SU-DHL-6 (cell line): ENCODE data around the gene LAMA1.

Experiments used
- H2AFZ ChIP-seq: fragments of 200-600 bp; sonication (generic); 2 replicates; pipeline ENCODE4 v1.6.1; 2014; ENCODE audit warnings: low read depth, mild to moderate bottlenecking, moderate library complexity, mixed read lengths, antibody characterized with exemption, low read length; ENCODE audit not compliant: severe bottlenecking
- H3F3A ChIP-seq: fragments of 200-600 bp; shearing (Covaris generic); 2 replicates; pipeline ENCODE4 v1.6.0; 2016; ENCODE audit warnings: antibody characterized with exemption, mild to moderate bottlenecking; ENCODE audit not compliant: insufficient read depth
- H3K27ac ChIP-seq: fragments of 200-600 bp; sonication (generic); 2 replicates; pipeline ENCODE4 v1.5.1; 2016; ENCODE audit warnings: low read depth, mild to moderate bottlenecking, low read length, moderate library complexity, mixed read lengths
- H3K27me3 ChIP-seq: fragments of 200-600 bp; sonication (generic), shearing (Covaris generic); 2 replicates; pipeline ENCODE4 v1.6.0; 2014; ENCODE audit warnings: mild to moderate bottlenecking, low read length
- H3K36me3 ChIP-seq: fragments of 200-600 bp; sonication (generic); 2 replicates; pipeline ENCODE4 v1.6.1; 2014; ENCODE audit warnings: mild to moderate bottlenecking, low read length, mixed read lengths
- H3K4me2 ChIP-seq: fragments of 300-600, 200-600 bp; shearing (Covaris generic), sonication (generic); 2 replicates; pipeline ENCODE4 v1.6.0; 2014; ENCODE audit warnings: low read length, low read depth, mild to moderate bottlenecking; ENCODE audit not compliant: poor library complexity, severe bottlenecking
- H3K4me3 ChIP-seq: fragments of 200-600 bp; sonication (generic); 2 replicates; pipeline ENCODE4 v1.5.1; 2014; ENCODE audit warnings: antibody characterized with exemption, low read length, mild to moderate bottlenecking, mixed read lengths; ENCODE audit not compliant: insufficient read depth, poor library complexity, severe bottlenecking
- H3K79me2 ChIP-seq: fragments of 200-600 bp; sonication (generic); 2 replicates; pipeline ENCODE4 v1.6.1; 2014; ENCODE audit warnings: mild to moderate bottlenecking, low read length, moderate library complexity; ENCODE audit not compliant: insufficient read depth
- H3K9ac ChIP-seq: fragments of 200-600 bp; sonication (generic); 2 replicates; pipeline ENCODE4 v1.7.0; 2014; ENCODE audit warnings: mild to moderate bottlenecking, low read length
- H3K9me2 ChIP-seq: fragments of 200-600 bp; sonication (generic); replicated peaks from 2 replicates; pipeline ENCODE4 v1.6.1; 2014; ENCODE audit warnings: low read length; ENCODE audit not compliant: insufficient read depth
- H3K9me3 ChIP-seq: fragments of 200-600 bp; sonication (generic); 2 replicates; pipeline ENCODE4 v1.6.1; 2014; ENCODE audit warnings: low read length, mixed read lengths; ENCODE audit not compliant: insufficient read depth
- H4K20me1 ChIP-seq: fragments of 200-600 bp; sonication (generic); 2 replicates; pipeline ENCODE4 v1.6.1; 2014; ENCODE audit warnings: low read depth, mild to moderate bottlenecking, antibody characterized with exemption, low read length, moderate library complexity, mixed read lengths
- CTCF ChIP-seq: fragments of 200-600 bp; sonication (generic); IDR thresholded peaks from one replicate; pipeline ENCODE4 v1.5.1; 2017; ENCODE audit warnings: antibody characterized with exemption, mild to moderate bottlenecking, low read length, moderate library complexity; ENCODE audit not compliant: insufficient read depth, poor library complexity, severe bottlenecking
- EZH2phosphoT487 ChIP-seq: fragments of 200-600 bp; sonication (generic), shearing (Covaris generic); conservative IDR thresholded peaks from 2 replicates; pipeline ENCODE4 v1.6.1; 2018; ENCODE audit warnings: mild to moderate bottlenecking, antibody characterized with exemption, low read length, moderate library complexity, mixed read lengths

LAMA1 gene

DNA sequence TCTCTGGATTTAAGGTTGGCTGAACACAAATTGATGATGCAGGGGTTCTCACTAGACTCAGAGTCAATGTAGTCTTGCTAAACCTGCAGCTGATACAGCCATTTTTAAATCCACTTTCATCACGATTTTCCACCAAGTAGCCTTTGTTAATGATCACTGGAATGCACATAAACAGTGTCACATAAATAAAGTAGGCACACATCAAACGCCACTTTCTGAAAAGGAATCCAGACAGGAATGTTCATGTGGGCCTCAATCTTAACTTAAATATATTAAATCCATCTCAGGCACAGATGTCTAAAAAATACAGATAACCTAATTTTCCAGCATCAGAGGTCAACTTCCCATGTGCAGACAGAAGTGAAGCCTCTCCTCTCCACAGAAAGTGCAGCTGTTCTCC, 58.3 kb downstream of the LAMA1 start:
- Histone ChIP-seq H3K9ac (no peak overlapping the region), H3K36me3 (no peaks in the 10 kb centered on the region)

GRCh38 chr18:7056026-7056425, 61.6 kb downstream of the LAMA1 start:
- no peak overlapping the region for H3K9ac ChIP-seq
- no peak overlapping the region for H3K4me2 ChIP-seq
- H4K20me1 ChIP-seq, result no peaks in the 10 kb centered on the region
- no peaks in the 10 kb centered on the region for H3K9me3 ChIP-seq
- H2AFZ ChIP-seq, result no peak overlapping the region
- H3K36me3 ChIP-seq, result no peaks in the 10 kb centered on the region
- TF ChIP-seq EZH2phosphoT487, result no peak
- no peak for TF ChIP-seq CTCF
- H3K27ac ChIP-seq, result no peak overlapping the region
- H3K9me2 ChIP-seq, result no peaks in the 10 kb centered on the region
- no peaks in the 10 kb centered on the region for H3F3A ChIP-seq
- H3K4me3 ChIP-seq, result no peak overlapping the region
- no peaks in the 10 kb centered on the region for H3K27me3 ChIP-seq
- H3K79me2 ChIP-seq, result no peaks in the 10 kb centered on the region

More for the DNA sequence above, 58.3 kb downstream of the LAMA1 start:
- Histone ChIP-seq H3K79me2 (no peaks in the 10 kb centered on the region), H4K20me1 (no peaks in the 10 kb centered on the region), H3K4me2 (no peak overlapping the region), H3K9me3 (no peaks in the 10 kb centered on the region), H3F3A (no peaks in the 10 kb centered on the region), H3K27ac (no peak overlapping the region), H3K27me3 (no peaks in the 10 kb centered on the region), H2AFZ (no peak overlapping the region), H3K9me2 (no peaks in the 10 kb centered on the region), H3K4me3 (no peak overlapping the region)
- TF ChIP-seq EZH2phosphoT487 (no peak), CTCF (no peak)

DNA sequence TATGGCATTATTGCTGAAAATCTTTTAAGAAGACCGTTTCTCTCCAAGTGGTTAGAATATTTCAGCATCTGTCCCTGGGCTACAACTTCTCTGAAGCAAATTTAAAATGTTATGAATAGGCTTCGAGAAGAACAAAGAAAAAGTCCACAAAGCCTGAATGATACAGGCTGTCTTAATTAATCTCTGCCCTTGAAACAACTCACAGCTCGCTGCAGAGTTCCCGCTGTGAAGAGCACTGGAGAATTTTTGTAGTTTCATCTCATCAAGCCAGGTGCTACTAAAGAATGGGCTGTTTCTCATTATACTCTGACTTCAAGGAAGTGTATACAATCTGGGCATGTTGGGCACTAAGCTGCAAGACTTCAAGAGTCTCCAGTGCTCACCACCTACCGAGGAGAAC, 67.6 kb downstream of the LAMA1 start:
- Histone ChIP-seq H3K9me3 (no peaks in the 10 kb centered on the region), H2AFZ (no peak overlapping the region), H3K79me2 (no peaks in the 10 kb centered on the region), H3K4me2 (no peak overlapping the region), H3K4me3 (no peak overlapping the region), H3F3A (no peaks in the 10 kb centered on the region), H4K20me1 (no peaks in the 10 kb centered on the region), H3K9me2 (no peaks in the 10 kb centered on the region), H3K27me3 (no peaks in the 10 kb centered on the region), H3K9ac (no peak overlapping the region), H3K27ac (no peak overlapping the region), H3K36me3 (no peaks in the 10 kb centered on the region)
- no peak for TF ChIP-seq CTCF
- TF ChIP-seq EZH2phosphoT487, result no peak

GRCh38 chr18:7048081-7048480, 69.5 kb downstream of the LAMA1 start:
- Histone ChIP-seq H3K9ac (no peak overlapping the region), H3K4me2 (no peak overlapping the region), H3K4me3 (no peak overlapping the region), H3K9me2 (no peaks in the 10 kb centered on the region), H3F3A (no peaks in the 10 kb centered on the region), H3K36me3 (no peaks in the 10 kb centered on the region), H3K9me3 (no peaks in the 10 kb centered on the region), H2AFZ (no peak overlapping the region), H3K27ac (no peak overlapping the region), H3K79me2 (no peaks in the 10 kb centered on the region), H4K20me1 (no peaks in the 10 kb centered on the region), H3K27me3 (no peaks in the 10 kb centered on the region)
- TF ChIP-seq EZH2phosphoT487 (no peak), CTCF (no peak)
